SK-N-MC (cell line): ENCODE results near the gene PET100.
A peak's percentile ranks its signal among the peaks of the same experiment; 100 is the strongest.

Experiments
- DNase-seq: peaks from one replicate; pipeline ENCODE4 v3.0.0-alpha.2; 2011; ENCODE audit warnings: low read depth, low spot score
- H3K27ac ChIP-seq: fragments of 200-600 bp; sonication (generic); 2 replicates; pipeline ENCODE4 v1.5.1; 2016; ENCODE audit warnings: mixed run types
- H3K36me3 ChIP-seq: fragments of 200-600 bp; sonication (generic); 2 replicates; pipeline ENCODE4 v1.6.1; 2017; ENCODE audit warnings: antibody characterized with exemption, low read length, mixed read lengths; ENCODE audit not compliant: insufficient read depth
- H3K4me3 ChIP-seq: fragments of 200-600 bp; sonication (generic); 2 replicates; pipeline ENCODE4 v1.5.1; 2016
- H3K9ac ChIP-seq: fragments of 200-600 bp; sonication (generic); 2 replicates; pipeline ENCODE4 v1.8.0; 2017; ENCODE audit warnings: mixed run types, mixed read lengths; ENCODE audit not compliant: insufficient read length
- H3K9me3 ChIP-seq: fragments of 200-600 bp; sonication (generic); 2 replicates; pipeline ENCODE4 v1.6.1; 2017; ENCODE audit warnings: low read depth, mild to moderate bottlenecking, antibody characterized with exemption, low read length, moderate library complexity, mixed read lengths
- EZH2 ChIP-seq: fragments of 200-600 bp; sonication (generic); IDR thresholded peaks from one replicate; pipeline ENCODE4 v1.6.1; 2017; ENCODE audit warnings: antibody characterized with exemption
- FOXP2 ChIP-seq: optimal IDR thresholded peaks from 2 replicates; pipeline ENCODE3; 2011; ENCODE audit warnings: mild to moderate bottlenecking, moderate library complexity; ENCODE audit not compliant: insufficient read depth; ENCODE audit errors: extremely low read length, control extremely low read depth
- POLR2AphosphoS5 ChIP-seq: IDR thresholded peaks from 2 replicates; pipeline ENCODE4 v1.6.1; 2012; ENCODE audit warnings: mild to moderate bottlenecking, low read depth, low read length, borderline replicate concordance

PET100 gene

GRCh38 chr19:7652061-7652641, 22.6 kb downstream of the PET100 start:
- DNase-seq = no peak
- Histone ChIP-seq H3K36me3 (no peaks in the 10 kb centered on the region), H3K27ac (no peak overlapping the region), H3K9ac (no peak overlapping the region), H3K4me3 (peak overlapping the region; percentile 71), H3K9me3 (no peaks in the 10 kb centered on the region)
- TF ChIP-seq FOXP2 (no peak), POLR2AphosphoS5 (no peak), EZH2 (no peak)

GRCh38 chr19:7654401-7654800, 24.8 kb downstream of the PET100 start:
- TF ChIP-seq POLR2AphosphoS5 (no peak), FOXP2 (no peak), EZH2 (no peak)
- DNase-seq = peak; percentile 47
- Histone ChIP-seq H3K9ac (no peak overlapping the region), H3K9me3 (no peaks in the 10 kb centered on the region), H3K4me3 (no peak overlapping the region), H3K27ac (no peak overlapping the region), H3K36me3 (no peaks in the 10 kb centered on the region)

GRCh38 chr19:7655581-7655980, 26.0 kb downstream of the PET100 start:
- no peak overlapping the region for H3K27ac ChIP-seq
- no peak for DNase-seq
- TF ChIP-seq EZH2 (no peak), FOXP2 (no peak), POLR2AphosphoS5 (no peak)
- no peaks in the 10 kb centered on the region for H3K9me3 ChIP-seq
- no peak overlapping the region for H3K9ac ChIP-seq
- no peak overlapping the region for H3K4me3 ChIP-seq
- no peaks in the 10 kb centered on the region for H3K36me3 ChIP-seq

GRCh38 chr19:7657131-7657751, 27.6 kb downstream of the PET100 start:
- no peak overlapping the region for H3K9ac ChIP-seq
- H3K4me3 ChIP-seq = no peak overlapping the region
- no peaks in the 10 kb centered on the region for H3K9me3 ChIP-seq
- TF ChIP-seq EZH2 = no peak
- no peak for TF ChIP-seq POLR2AphosphoS5
- no peak for TF ChIP-seq FOXP2
- no peaks in the 10 kb centered on the region for H3K36me3 ChIP-seq
- no peak for DNase-seq
- no peak overlapping the region for H3K27ac ChIP-seq

- TF ChIP-seq POLR2AphosphoS5 (no peak), FOXP2 (no peak), EZH2 (no peak)
- no peak overlapping the region for H3K9ac ChIP-seq
- H3K36me3 ChIP-seq = no peaks in the 10 kb centered on the region
- no peak overlapping the region for H3K4me3 ChIP-seq
- no peak overlapping the region for H3K27ac ChIP-seq
- no peaks in the 10 kb centered on the region for H3K9me3 ChIP-seq
- DNase-seq = no peak
These were observed 28.7 kb downstream of the PET100 start for GRCh38 chr19:7658219-7658686.

GRCh38 chr19:7661744-7662538, 32.3 kb downstream of the PET100 start:
- no peak for DNase-seq
- no peaks in the 10 kb centered on the region for H3K9me3 ChIP-seq
- no peaks in the 10 kb centered on the region for H3K36me3 ChIP-seq
- no peak overlapping the region for H3K9ac ChIP-seq
- no peak overlapping the region for H3K4me3 ChIP-seq
- no peak overlapping the region for H3K27ac ChIP-seq
- no peak for TF ChIP-seq POLR2AphosphoS5
- no peak for TF ChIP-seq FOXP2
- TF ChIP-seq EZH2 = no peak

GRCh38 chr19:7662657-7663056, 33.1 kb downstream of the PET100 start:
- TF ChIP-seq EZH2 = no peak
- TF ChIP-seq POLR2AphosphoS5 = no peak
- no peak for TF ChIP-seq FOXP2
- DNase-seq = no peak
- Histone ChIP-seq H3K36me3 (no peaks in the 10 kb centered on the region), H3K27ac (no peak overlapping the region), H3K4me3 (no peak overlapping the region), H3K9me3 (no peaks in the 10 kb centered on the region), H3K9ac (no peak overlapping the region)

- TF ChIP-seq FOXP2 = no peak
- TF ChIP-seq POLR2AphosphoS5 = no peak
- Histone ChIP-seq H3K36me3 (no peaks in the 10 kb centered on the region), H3K4me3 (no peak overlapping the region), H3K9ac (no peak overlapping the region), H3K27ac (no peak overlapping the region), H3K9me3 (no peaks in the 10 kb centered on the region)
- DNase-seq = no peak
These were observed 34.1 kb downstream of the PET100 start for GRCh38 chr19:7663706-7664105.
